ENCODE data around the gene AK2. TPM values are rescaled to one million over a fixed set of nuclear protein-coding genes. Genes with fewer than 3 reads are reported as not detected.

The AK2 gene
- total RNA-seq, 2 donors from 2014 or later: 120 to 123 TPM

DNA sequence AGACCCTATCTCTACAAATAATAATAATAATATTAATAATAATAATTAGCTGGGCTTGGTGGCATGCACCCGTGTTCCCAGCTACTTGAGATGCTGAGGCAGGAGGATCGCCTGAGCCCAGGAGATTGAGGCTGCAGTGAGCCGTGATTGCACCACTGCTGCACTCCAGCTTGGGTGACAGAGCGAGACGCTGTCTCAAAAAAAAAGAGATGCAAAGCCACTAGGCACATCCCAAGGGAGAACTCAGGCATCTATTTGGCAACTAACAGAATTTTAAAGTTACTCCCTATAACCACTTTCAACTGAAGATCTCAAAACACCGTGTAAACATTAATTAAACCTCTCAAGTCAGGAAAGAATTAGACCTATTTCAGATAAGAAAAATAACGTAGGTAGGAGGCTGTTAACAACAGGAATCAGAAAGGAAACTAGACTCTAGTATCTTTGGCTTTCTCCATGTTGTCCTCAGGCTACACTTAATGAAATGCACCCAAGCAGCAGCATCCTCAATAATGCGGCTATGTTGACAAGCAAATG lies 75.8 kb downstream of the AK2 start:
- Histone ChIP-seq H3K27ac (no peak overlapping the region), H3K4me1 (replicated peaks) (no peaks in the 10 kb centered on the region), H3K9me3 (no peaks in the 10 kb centered on the region), H3K36me3 (no peaks in the 10 kb centered on the region), H3K4me3 (no peak overlapping the region), H3K27me3 (replicated peaks; ENCODE audit: insufficient read depth) (no peaks in the 10 kb centered on the region)
- TF ChIP-seq, protein P1, sequence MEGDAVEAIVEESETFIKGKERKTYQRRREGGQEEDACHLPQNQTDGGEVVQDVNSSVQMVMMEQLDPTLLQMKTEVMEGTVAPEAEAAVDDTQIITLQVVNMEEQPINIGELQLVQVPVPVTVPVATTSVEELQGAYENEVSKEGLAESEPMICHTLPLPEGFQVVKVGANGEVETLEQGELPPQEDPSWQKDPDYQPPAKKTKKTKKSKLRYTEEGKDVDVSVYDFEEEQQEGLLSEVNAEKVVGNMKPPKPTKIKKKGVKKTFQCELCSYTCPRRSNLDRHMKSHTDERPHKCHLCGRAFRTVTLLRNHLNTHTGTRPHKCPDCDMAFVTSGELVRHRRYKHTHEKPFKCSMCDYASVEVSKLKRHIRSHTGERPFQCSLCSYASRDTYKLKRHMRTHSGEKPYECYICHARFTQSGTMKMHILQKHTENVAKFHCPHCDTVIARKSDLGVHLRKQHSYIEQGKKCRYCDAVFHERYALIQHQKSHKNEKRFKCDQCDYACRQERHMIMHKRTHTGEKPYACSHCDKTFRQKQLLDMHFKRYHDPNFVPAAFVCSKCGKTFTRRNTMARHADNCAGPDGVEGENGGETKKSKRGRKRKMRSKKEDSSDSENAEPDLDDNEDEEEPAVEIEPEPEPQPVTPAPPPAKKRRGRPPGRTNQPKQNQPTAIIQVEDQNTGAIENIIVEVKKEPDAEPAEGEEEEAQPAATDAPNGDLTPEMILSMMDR (IDR thresholded peaks at IDR 0.05): no peak
- TF ChIP-seq POLR2AphosphoS5 (IDR thresholded peaks at IDR 0.05) (no peak), POLR2A (IDR thresholded peaks at IDR 0.05) (no peak)
- DNase-seq (ENCODE audit: low spot score): no peak
- intact Hi-C loops (cut with DNase I): no loop called here
- 78% methylated on average over 8 of the region's 8 CpGs for WGBS

GRCh38 chr1:32960342-32960741 lies 76.3 kb downstream of the AK2 start:
- intact Hi-C loops (cut with DNase I): no loop called here
- no peak for DNase-seq (ENCODE audit: low spot score)
- TF ChIP-seq, protein P1 (IDR thresholded peaks at IDR 0.05): no peak
- TF ChIP-seq POLR2AphosphoS5 (IDR thresholded peaks at IDR 0.05) (no peak), POLR2A (IDR thresholded peaks at IDR 0.05) (no peak)
- Histone ChIP-seq H3K4me1 (replicated peaks) (no peaks in the 10 kb centered on the region), H3K27me3 (replicated peaks; ENCODE audit: insufficient read depth) (no peaks in the 10 kb centered on the region), H3K36me3 (no peaks in the 10 kb centered on the region), H3K27ac (no peak overlapping the region), H3K4me3 (no peak overlapping the region), H3K9me3 (no peaks in the 10 kb centered on the region)
- WGBS: 40% methylated on average over 2 of the region's 2 CpGs

DNA sequence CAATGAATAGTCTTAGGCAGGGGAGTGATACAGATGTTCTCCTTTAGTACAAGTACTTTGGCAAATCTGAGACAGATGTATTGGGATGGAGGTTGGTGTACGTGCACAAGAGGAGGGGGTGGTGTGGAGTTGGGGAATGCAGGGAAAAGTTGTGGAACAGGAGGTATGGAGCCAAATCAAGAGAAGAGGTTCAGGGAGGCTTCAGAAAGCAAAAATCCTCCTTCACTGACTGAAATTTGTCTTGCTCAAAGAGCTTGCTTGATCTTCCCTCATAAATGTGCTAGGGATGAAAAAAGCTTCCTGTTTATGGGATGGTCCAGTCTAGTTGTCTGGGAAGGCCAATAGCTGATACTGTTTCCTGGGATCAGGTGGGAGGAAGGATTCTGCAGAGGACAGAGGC lies 77.9 kb downstream of the AK2 start:
- no peak overlapping the region for H3K4me3 ChIP-seq
- H3K27me3 ChIP-seq (replicated peaks; ENCODE audit: insufficient read depth): no peaks in the 10 kb centered on the region
- no peaks in the 10 kb centered on the region for H3K9me3 ChIP-seq
- H3K27ac ChIP-seq: no peak overlapping the region
- WGBS: 89% methylated on average over 1 of the region's 1 CpG
- no peak for DNase-seq (ENCODE audit: low spot score)
- intact Hi-C loops (cut with DNase I): no loop called here
- H3K36me3 ChIP-seq: no peaks in the 10 kb centered on the region
- no peaks in the 10 kb centered on the region for H3K4me1 ChIP-seq (replicated peaks)
- TF ChIP-seq POLR2AphosphoS5 (IDR thresholded peaks at IDR 0.05) (no peak), POLR2A (IDR thresholded peaks at IDR 0.05) (no peak)
- TF ChIP-seq, protein P1 (IDR thresholded peaks at IDR 0.05): no peak

Other genes with a start within 250 kb of the AK2 start
- gene YARS1, start 219.5 kb downstream of the AK2 start, total RNA-seq: 10 to 100 TPM; 32.0 to 63.5 TPM
- 10 to 100 TPM; 27.1 to 72.5 TPM for gene S100PBP, start 219.2 kb downstream of the AK2 start, total RNA-seq
- 10 to 100 TPM in 1 of 2 donors, 1 to 10 TPM in 1; 1.5 to 19.1 TPM for gene FNDC5, start 166.0 kb downstream of the AK2 start, total RNA-seq
- 1 to 10 TPM in 1 of 2 donors, not detected in 1; 1.6 TPM for gene HPCA, start 150.4 kb downstream of the AK2 start, total RNA-seq
- 100 to 1,000 TPM in 1 of 2 donors, 10 to 100 TPM in 1; 96.2 to 239 TPM for gene TMEM54, start 135.5 kb downstream of the AK2 start, total RNA-seq
- 10 to 100 TPM; 16.7 to 77.8 TPM for gene RNF19B, start 72.1 kb downstream of the AK2 start, total RNA-seq
- 10 to 100 TPM in 1 of 2 donors, 1 to 10 TPM in 1; 5.6 to 16.0 TPM for gene AZIN2, start 44.3 kb upstream of the AK2 start, total RNA-seq
- 10 to 100 TPM; 13.3 to 18.1 TPM for gene TRIM62, start 145.2 kb upstream of the AK2 start, total RNA-seq
- 10 to 100 TPM; 45.0 to 52.0 TPM for gene ZNF362, start 219.6 kb upstream of the AK2 start, total RNA-seq